ENCODE results near the gene SUGCT.

DNA sequence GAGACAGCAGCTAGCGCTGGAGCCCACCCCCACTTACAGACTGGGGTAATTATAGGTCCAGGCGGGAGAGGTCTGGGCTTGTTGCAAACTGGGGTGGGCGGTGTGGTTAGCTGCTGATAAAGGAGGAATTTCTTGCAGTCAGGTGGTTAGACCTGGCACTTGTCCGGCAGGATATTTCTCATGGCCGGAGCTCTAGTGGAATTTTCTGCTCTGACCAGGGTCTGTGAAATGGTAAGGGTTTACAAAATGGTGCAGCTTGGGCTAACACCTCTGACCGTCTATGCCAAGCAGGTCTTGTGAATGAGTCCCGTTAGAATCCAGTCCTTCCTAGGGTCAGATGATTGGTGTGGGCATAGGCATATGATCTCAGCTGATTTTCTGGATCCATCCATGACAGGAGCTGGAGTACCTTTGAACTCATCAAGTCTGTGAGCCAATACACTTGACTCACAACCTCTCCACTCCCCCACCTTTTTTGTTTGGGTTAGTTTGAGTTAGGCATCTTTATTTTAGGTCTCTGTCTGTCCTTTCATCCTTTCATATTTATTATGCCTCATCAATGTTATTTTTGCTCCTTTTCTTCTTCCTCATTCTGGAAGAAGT lies 213.4 kb downstream of the SUGCT start:
- TF ChIP-seq, protein P1, sequence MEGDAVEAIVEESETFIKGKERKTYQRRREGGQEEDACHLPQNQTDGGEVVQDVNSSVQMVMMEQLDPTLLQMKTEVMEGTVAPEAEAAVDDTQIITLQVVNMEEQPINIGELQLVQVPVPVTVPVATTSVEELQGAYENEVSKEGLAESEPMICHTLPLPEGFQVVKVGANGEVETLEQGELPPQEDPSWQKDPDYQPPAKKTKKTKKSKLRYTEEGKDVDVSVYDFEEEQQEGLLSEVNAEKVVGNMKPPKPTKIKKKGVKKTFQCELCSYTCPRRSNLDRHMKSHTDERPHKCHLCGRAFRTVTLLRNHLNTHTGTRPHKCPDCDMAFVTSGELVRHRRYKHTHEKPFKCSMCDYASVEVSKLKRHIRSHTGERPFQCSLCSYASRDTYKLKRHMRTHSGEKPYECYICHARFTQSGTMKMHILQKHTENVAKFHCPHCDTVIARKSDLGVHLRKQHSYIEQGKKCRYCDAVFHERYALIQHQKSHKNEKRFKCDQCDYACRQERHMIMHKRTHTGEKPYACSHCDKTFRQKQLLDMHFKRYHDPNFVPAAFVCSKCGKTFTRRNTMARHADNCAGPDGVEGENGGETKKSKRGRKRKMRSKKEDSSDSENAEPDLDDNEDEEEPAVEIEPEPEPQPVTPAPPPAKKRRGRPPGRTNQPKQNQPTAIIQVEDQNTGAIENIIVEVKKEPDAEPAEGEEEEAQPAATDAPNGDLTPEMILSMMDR (conservative IDR thresholded peaks at IDR 0.05 in 1 of 2, IDR thresholded peaks at IDR 0.05 in 1 of 2; ENCODE audit: extremely low read depth in 1 of 2, insufficient read depth in 1 of 2, low read depth in 1 of 2, low read length in 2 of 2), result no peak
- TF ChIP-seq EZH2 (IDR thresholded peaks at IDR 0.05; ENCODE audit: borderline replicate concordance, low read length), result no peak
